HG03064 (cell line): ENCODE data around the gene PTPRJ.

Experiments used
- ATAC-seq: cut with Tn5 transposase; IDR thresholded peaks from one replicate; pipeline ENCODE4 v1.9.1; 2021; ENCODE audit warnings: low read depth; ENCODE audit not compliant: unreplicated experiment

PTPRJ gene

GRCh38 chr11:47967577-47968525, 12.5 kb upstream of the PTPRJ start:
- no peak for ATAC-seq

GRCh38 chr11:47969401-47969800, 11.0 kb upstream of the PTPRJ start:
- no peak for ATAC-seq

GRCh38 chr11:47971501-47971900, 8.9 kb upstream of the PTPRJ start:
- no peak for ATAC-seq

- no peak for ATAC-seq
These were observed 7.2 kb upstream of the PTPRJ start for GRCh38 chr11:47973173-47973572.

- ATAC-seq: no peak
These were observed 3.4 kb upstream of the PTPRJ start for GRCh38 chr11:47976931-47977330.

GRCh38 chr11:47977623-47978022, 2.7 kb upstream of the PTPRJ start:
- no peak for ATAC-seq

- ATAC-seq: no peak
These were observed 826 bp upstream of the PTPRJ start for GRCh38 chr11:47979378-47980087.

GRCh38 chr11:47980907-47981621, 705 bp downstream of the PTPRJ start:
- peak; percentile 53 for ATAC-seq

- no peak for ATAC-seq
These were observed 1.5 kb downstream of the PTPRJ start for GRCh38 chr11:47981667-47982404.

- ATAC-seq: no peak
These were observed 2.3 kb downstream of the PTPRJ start for GRCh38 chr11:47982616-47983015.

GRCh38 chr11:47983464-47984397, 3.4 kb downstream of the PTPRJ start:
- no peak for ATAC-seq

- ATAC-seq: no peak
These were observed 5.9 kb downstream of the PTPRJ start for GRCh38 chr11:47986219-47986618.

GRCh38 chr11:47986742-47987141, 6.4 kb downstream of the PTPRJ start:
- no peak for ATAC-seq

GRCh38 chr11:47987310-47987709, 7.0 kb downstream of the PTPRJ start:
- no peak for ATAC-seq

GRCh38 chr11:47987781-47988180, 7.4 kb downstream of the PTPRJ start:
- no peak for ATAC-seq

GRCh38 chr11:47989779-47990178, 9.4 kb downstream of the PTPRJ start:
- no peak for ATAC-seq

- no peak for ATAC-seq
These were observed 11.0 kb downstream of the PTPRJ start for GRCh38 chr11:47991266-47991830.

- ATAC-seq: no peak
These were observed 11.5 kb downstream of the PTPRJ start for GRCh38 chr11:47991894-47992293.
